GM23338 (cell line): ENCODE data around the gene TTC1. TPM values are rescaled to one million over a fixed set of nuclear protein-coding genes. Genes with fewer than 3 reads are reported as not detected.
A peak's percentile ranks its signal among the peaks of the same experiment; 100 is the strongest.

Source experiments
- ATAC-seq: fragments of 200-7000 bp; cut with Tn5 transposase; 3 replicates; pipeline ENCODE4 v1.9.1; 2020
- DNase-seq: peaks from one replicate; pipeline ENCODE4 v3.0.0-alpha.2; 2015; ENCODE audit warnings: low spot score
- H2AFZ ChIP-seq: fragments of 200-600 bp; sonication (generic); 2 replicates; pipeline ENCODE4 v1.8.0; 2016; ENCODE audit warnings: antibody characterized with exemption, mild to moderate bottlenecking, moderate library complexity
- H3F3A ChIP-seq: fragments of 200-600 bp; sonication (generic); replicated peaks from 2 replicates; pipeline ENCODE4 v1.8.0; 2017; ENCODE audit warnings: antibody characterized with exemption, mixed run types, low read depth
- H3K27ac ChIP-seq: fragments of 200-600 bp; sonication (generic); 2 replicates; pipeline ENCODE4 v1.6.1; 2016; ENCODE audit warnings: low read depth
- H3K27me3 ChIP-seq: fragments of 200-600 bp; sonication (generic); 2 replicates; pipeline ENCODE4 v1.8.0; 2016; ENCODE audit warnings: mild to moderate bottlenecking, mixed run types, moderate library complexity; ENCODE audit not compliant: insufficient read depth
- H3K36me3 ChIP-seq: fragments of 200-600 bp; sonication (generic); 2 replicates; pipeline ENCODE4 v1.8.0; 2016; ENCODE audit warnings: mild to moderate bottlenecking; ENCODE audit not compliant: insufficient read depth
- H3K4me1 ChIP-seq: fragments of 200-600 bp; sonication (generic); 2 replicates; pipeline ENCODE4 v1.8.0; 2016; ENCODE audit warnings: mild to moderate bottlenecking, moderate library complexity; ENCODE audit not compliant: insufficient read depth
- H3K4me2 ChIP-seq: fragments of 200-600 bp; sonication (generic); 2 replicates; pipeline ENCODE4 v1.7.1; 2017; ENCODE audit warnings: mixed run types
- H3K4me3 ChIP-seq: fragments of 200-600 bp; sonication (generic); 2 replicates; pipeline ENCODE4 v1.6.1; 2016; ENCODE audit warnings: mixed run types
- H3K79me2 ChIP-seq: fragments of 200-600 bp; sonication (generic); replicated peaks from 2 replicates; pipeline ENCODE4 v1.8.0; 2017; ENCODE audit warnings: mild to moderate bottlenecking; ENCODE audit not compliant: insufficient read depth
- H3K9me2 ChIP-seq: fragments of 200-600 bp; sonication (generic); 2 replicates; pipeline ENCODE4 v1.8.0; 2017; ENCODE audit not compliant: insufficient read depth
- H4K20me1 ChIP-seq: fragments of 200-600 bp; sonication (generic); replicated peaks from 2 replicates; pipeline ENCODE4 v1.8.0; 2017; ENCODE audit warnings: mild to moderate bottlenecking; ENCODE audit not compliant: insufficient read depth
- H3K27ac Mint-ChIP-seq: 2 replicates; pipeline ENCODE4 v1.8.0; 2020; ENCODE audit warnings: inconsistent platforms, mild to moderate bottlenecking, moderate library complexity, mixed read lengths
- H3K27me3 Mint-ChIP-seq: 3 replicates; pipeline ENCODE4 v1.8.0; 2022; ENCODE audit warnings: low read depth, mild to moderate bottlenecking, moderate library complexity, mixed read lengths, inconsistent platforms; ENCODE audit not compliant: insufficient read depth, poor library complexity
- H3K36me3 Mint-ChIP-seq: 3 replicates; pipeline ENCODE4 v1.8.0; 2021; ENCODE audit warnings: low read depth, mild to moderate bottlenecking, inconsistent platforms, moderate library complexity, mixed read lengths
- H3K4me1 Mint-ChIP-seq: 3 replicates; pipeline ENCODE4 v1.8.0; 2020; ENCODE audit warnings: mild to moderate bottlenecking, inconsistent platforms, mixed read lengths
- H3K4me3 Mint-ChIP-seq: 3 replicates; pipeline ENCODE4 v1.8.0; 2021; ENCODE audit warnings: moderate library complexity, mild to moderate bottlenecking, inconsistent platforms, mixed read lengths
- H3K9me3 Mint-ChIP-seq: 3 replicates; pipeline ENCODE4 v1.8.0; 2020; ENCODE audit warnings: moderate library complexity, mild to moderate bottlenecking, inconsistent platforms, mixed read lengths
- CREB1 ChIP-seq: fragments of 250-450 bp; sonication (Bioruptor Pico); IDR thresholded peaks from 2 replicates; pipeline ENCODE4 v1.5.0; 2020; ENCODE audit warnings: low read depth, mild to moderate bottlenecking, moderate library complexity
- CTCF ChIP-seq, 2 experiments: fragments of 200-600 bp in 1 of 2; sonication (generic) in 1 of 2; conservative IDR thresholded peaks; 2 replicates each; pipeline versions ENCODE4 v1.5.1 to v1.6.1; 2016 to 2017; ENCODE audit warnings: antibody characterized with exemption in 2 of 2, low read depth in 2 of 2, mild to moderate bottlenecking in 2 of 2, moderate library complexity in 1 of 2
- ETS1 ChIP-seq: IDR thresholded peaks from 2 replicates; pipeline ENCODE4 v1.6.1; 2016; ENCODE audit warnings: antibody characterized with exemption
- EZH2 ChIP-seq: fragments of 200-600 bp; sonication (generic); IDR thresholded peaks from one replicate; pipeline ENCODE4 v1.8.0; 2017; ENCODE audit warnings: antibody characterized with exemption, mild to moderate bottlenecking, low read depth; ENCODE audit not compliant: unreplicated experiment
- EZH2phosphoT487 ChIP-seq: fragments of 200-600 bp; sonication (generic); IDR thresholded peaks from one replicate; pipeline ENCODE4 v1.8.1; 2018; ENCODE audit warnings: antibody characterized with exemption; ENCODE audit not compliant: unreplicated experiment
- JUNB ChIP-seq: IDR thresholded peaks from one replicate; pipeline ENCODE4 v1.6.1; 2016; ENCODE audit warnings: antibody characterized with exemption; ENCODE audit not compliant: unreplicated experiment
- NANOG ChIP-seq: IDR thresholded peaks from 2 replicates; pipeline ENCODE4 v1.6.1; 2016; ENCODE audit warnings: antibody characterized with exemption, borderline replicate concordance
- POLR2AphosphoS5 ChIP-seq: IDR thresholded peaks from 2 replicates; pipeline ENCODE4 v1.6.1; 2016; ENCODE audit warnings: antibody characterized with exemption, low read depth
- REST ChIP-seq: IDR thresholded peaks from one replicate; pipeline ENCODE4 v1.6.1; 2018; ENCODE audit warnings: antibody characterized with exemption; ENCODE audit not compliant: unreplicated experiment
- STAT1 ChIP-seq: IDR thresholded peaks from one replicate; pipeline ENCODE4 v1.6.1; 2016; ENCODE audit warnings: antibody characterized with exemption; ENCODE audit not compliant: unreplicated experiment
- ZNF114 ChIP-seq: fragments of 250-450 bp; sonication (Bioruptor Pico); IDR thresholded peaks from 2 replicates; pipeline ENCODE4 v1.5.0; 2020; ENCODE audit warnings: mild to moderate bottlenecking, moderate library complexity
- ZNF331 ChIP-seq: fragments of 250-450 bp; sonication (Bioruptor Pico); IDR thresholded peaks from 2 replicates; pipeline ENCODE4 v1.5.0; 2020; ENCODE audit warnings: low read depth, mild to moderate bottlenecking, moderate library complexity
- long read RNA-seq: library from polyadenylated mRNA; unstranded; transcript quantifications from one replicate; pipeline ENCODE4 v2.0.0, GENCODE V29; 2020; ENCODE audit not compliant: unreplicated experiment
- polyA plus RNA-seq: library from polyadenylated mRNA; unstranded; fragments of >200 nt; fragmentation: Nextera tagmentation; extraction: Ambion mirVana; gene quantifications from 2 replicates; pipeline ENCODE4 v1.2.1, GENCODE V29; 2016
- total RNA-seq: library from RNA; depleted of rRNA; stranded (reverse); fragments of >200 nt; shearing (Covaris generic); gene quantifications from 2 replicates; pipeline ENCODE4 v1.2.3, GENCODE V29; 2014; rRNA removed

TTC1 gene
- total RNA-seq: 48.9 and 51.5 TPM in 2 replicates
- polyA plus RNA-seq: 115 and 131 TPM in 2 replicates
- long read RNA-seq, transcript TTC1-205 (8 exons, 1,432 nt): minor isoform, 5 of 47 reads
- long read RNA-seq, transcript TTC1-201 (8 exons, 1,467 nt): major isoform, 27 of 47 reads
- long read RNA-seq, partial matches to known transcripts: 13 of 47 reads
- long read RNA-seq, other reads (novel, unspliced or antisense): 2 of 47 reads

- Mint-ChIP-seq H3K27ac (peak within 1 kb of the TSS; percentile 99), H3K9me3 (no peaks in the 10 kb centered on the region), H3K36me3 (peaks cover 32% of the 10 kb centered on the region), H3K27me3 (peaks cover 2% of the 10 kb centered on the region), H3K4me3 (peak within 1 kb of the TSS; percentile 98), H3K4me1 (peaks cover 10% of the 10 kb centered on the region)
- Histone ChIP-seq H3K4me2 (peak within 1 kb of the TSS; percentile 94), H3F3A (no peaks in the 10 kb centered on the region), H3K9me2 (no peaks in the 10 kb centered on the region), H3K4me1 (peaks cover 3% of the 10 kb centered on the region; the same call in 1 of the 2 replicates), H3K27me3 (no peaks in the 10 kb centered on the region), H3K4me3 (peak within 1 kb of the TSS; percentile 76), H2AFZ (peak within 1 kb of the TSS; percentile 72; the same call in 1 of the 2 replicates), H3K27ac (peak within 1 kb of the TSS; percentile 61), H3K36me3 (peaks cover 28% of the 10 kb centered on the region; the same call in 1 of the 2 replicates), H4K20me1 (peaks cover 8% of the 10 kb centered on the region; the same call in 1 of the 2 replicates), H3K79me2 (peaks cover 40% of the 10 kb centered on the region)
- peak; percentile 100 for DNase-seq
- TF ChIP-seq JUNB (no peak), ZNF331 (CRISPR knock-in tag) (0 out of 2 replicates have a peak, but pooled peaks have one; percentile 1), ETS1 (peak; percentile 98), EZH2 (no peak), STAT1 (no peak), NANOG (no peak), POLR2AphosphoS5 (peak; percentile 97), CREB1 (peak; percentile 100), REST (no peak), EZH2phosphoT487 (no peak), CTCF (conservative IDR thresholded peaks at IDR 0.05; ENCODE audit: low read depth in 2 of 2) (no peak), ZNF114 (CRISPR knock-in tag) (no peak)
- peak; percentile 98 for ATAC-seq
Measured at GRCh38 chr5:160008877-160009590, at the start of gene TTC1. TSS of gene TTC1 (plus strand) at chr5:160009139. CDS start at chr5:160010529, 1,390 bp downstream.
